ENCODE data around the gene MCRIP2. TPM values are rescaled to one million over a fixed set of nuclear protein-coding genes. Genes with fewer than 3 reads are reported as not detected.

Gene MCRIP2
- total and polyA plus RNA-seq, 2 of the 8 experiments (the other 6 are each of a cell fraction or from before 2014, with no cell fraction given): 45.4 to 75.5 TPM

GRCh38 chr16:651844-652243, 10.2 kb downstream of the MCRIP2 start:
- H2BK20ac ChIP-seq (ENCODE audit: low read length): no peak overlapping the region
- no peak overlapping the region for H3K4me2 ChIP-seq (ENCODE audit: insufficient read depth in 1 of 2, low read depth in 2 of 2, low read length in 2 of 2)
- peaks cover 0 to 4% (median under 1%) of the 10 kb centered on the region in 4 experiments; a peak in 4 of 7 replicates for H3K4me1 ChIP-seq (replicated peaks in 1 of 4; ENCODE audit: control insufficient read depth in 3 of 4, insufficient read depth in 4 of 4, low read length in 3 of 4)
- H2AFZ ChIP-seq (ENCODE audit: low read length): no peak overlapping the region
- H2AK5ac ChIP-seq (ENCODE audit: low read depth, low read length): no peak overlapping the region
- no peaks in the 10 kb centered on the region for H3K9me3 ChIP-seq (ENCODE audit: insufficient read depth in 2 of 2, low read depth in 1 of 2, low read length in 1 of 2)
- 94% methylated on average over 16 of the region's 22 CpGs; no CpG with 5 or more reads in 1 of the 2 experiments for WGBS, 2 experiments (ENCODE audit: extremely low coverage in 1 of 2, insufficient coverage in 1 of 2, insufficient read length in 1 of 2, insufficient replicate concordance in 2 of 2, low coverage in 1 of 2, low lambda C conversion rate in 2 of 2, missing lambda C conversion rate in 1 of 2)
- H2BK120ac ChIP-seq (replicated peaks; ENCODE audit: low read depth, low read length): no peak overlapping the region
- H3K14ac ChIP-seq (ENCODE audit: insufficient read length): no peak overlapping the region
- DNase-seq (ENCODE audit: low read depth in 1 of 2, low spot score in 2 of 2): no peak
- H3K27me3 ChIP-seq (replicated peaks in 1 of 4; ENCODE audit: control insufficient read depth in 3 of 4, extremely low read depth in 1 of 4, insufficient read depth in 3 of 4, low read length in 3 of 4): no peaks in the 10 kb centered on the region
- no peak overlapping the region for H3K27ac ChIP-seq (ENCODE audit: low read depth, low read length)
- no peak overlapping the region for H4K5ac ChIP-seq (ENCODE audit: insufficient read length, low read depth, low read length)
- H3K36me3 ChIP-seq (ENCODE audit: control insufficient read depth in 2 of 4, insufficient read depth in 4 of 4, low read length in 3 of 4): peaks cover 0 to 28% (median 1%) of the 10 kb centered on the region in 4 experiments; a peak in 1 of 8 replicates
- H4K91ac ChIP-seq (replicated peaks; ENCODE audit: insufficient read length, low read length): no peak overlapping the region
- H2BK15ac ChIP-seq (ENCODE audit: low read length): no peak overlapping the region
- H2BK5ac ChIP-seq (ENCODE audit: low read depth, low read length): no peak overlapping the region
- H3K9ac ChIP-seq (replicated peaks in 1 of 4; ENCODE audit: extremely low read depth in 1 of 4, low read depth in 3 of 4, low read length in 3 of 4): no peak overlapping the region
- no peak overlapping the region for H2BK12ac ChIP-seq (ENCODE audit: low read depth, low read length)
- H4K20me1 ChIP-seq (replicated peaks in 1 of 2; ENCODE audit: control insufficient read depth in 1 of 2, insufficient read depth in 2 of 2, low read length in 2 of 2): peaks cover 0 to 4% of the 10 kb centered on the region in 2 experiments
- CTCF ChIA-PET (ENCODE audit: partially characterized antibody): interaction anchor here (0.7 to 7.9 kb wide), 4 partner anchors 12 to 51 kb away, joined by 3 to 104 read pairs (median 4); partner anchors contain the start of gene RHOT2
- H3K23me2 ChIP-seq (ENCODE audit: low read depth, low read length): peaks cover 7% of the 10 kb centered on the region
- H3K79me2 ChIP-seq (ENCODE audit: control insufficient read depth in 1 of 2, insufficient read depth in 2 of 2, low read length in 2 of 2): no peaks in the 10 kb centered on the region
- POLR2A ChIA-PET (ENCODE audit: partially characterized antibody): interaction anchor here (0.8 to 1.9 kb wide), 3 partner anchors 16 to 77 kb away, joined by 3 to 4 read pairs (median 3); partner anchors contain the start of gene RHOT2
- H3K56ac ChIP-seq (replicated peaks; ENCODE audit: insufficient read length, low read depth, low read length): no peak overlapping the region
- H3K79me1 ChIP-seq (ENCODE audit: low read depth, low read length): no peaks in the 10 kb centered on the region; the same call in 1 of the 2 replicates
- FAIRE-seq: no peak
- no peak overlapping the region for H3K4ac ChIP-seq (replicated peaks; ENCODE audit: insufficient read length, low read depth, low read length)
- H3K23ac ChIP-seq (ENCODE audit: insufficient read length): no peak overlapping the region
- H4K8ac ChIP-seq (ENCODE audit: extremely low read depth, insufficient read depth, low read length): no peak overlapping the region
- H3K18ac ChIP-seq (ENCODE audit: extremely low read depth, low read length): no peak overlapping the region
- no peak overlapping the region for H3K4me3 ChIP-seq (ENCODE audit: extremely low read depth in 1 of 4, insufficient read depth in 2 of 4, low read depth in 3 of 4, low read length in 4 of 4)
- TF ChIP-seq ASH2L (IDR thresholded peaks at IDR 0.05; ENCODE audit: low read length): no peak
- TF ChIP-seq MAX (IDR thresholded peaks at IDR 0.05): no peak
- no peak for TF ChIP-seq CTCF (IDR thresholded peaks at IDR 0.05; ENCODE audit: control extremely low read depth in 1 of 3, insufficient read depth in 1 of 3, low read depth in 1 of 3, low read length in 3 of 3)
- no peak for TF ChIP-seq SIX5 (IDR thresholded peaks at IDR 0.05; ENCODE audit: low read depth, low read length)
- TF ChIP-seq E2F6 (IDR thresholded peaks at IDR 0.05): no peak
- no peak for TF ChIP-seq SAP30 (IDR thresholded peaks at IDR 0.05; ENCODE audit: insufficient read depth, insufficient replicate concordance, low read length)
- no peak for TF ChIP-seq SP2 (IDR thresholded peaks at IDR 0.05; ENCODE audit: low read length)
- TF ChIP-seq POU5F1 (IDR thresholded peaks at IDR 0.05; ENCODE audit: low read depth, low read length): no peak
- TF ChIP-seq CBX5 (IDR thresholded peaks at IDR 0.05; ENCODE audit: low read depth, low read length): no peak
- no peak for TF ChIP-seq MAFK (IDR thresholded peaks at IDR 0.05; ENCODE audit: low read depth, low read length)
- TF ChIP-seq HDAC6 (IDR thresholded peaks at IDR 0.05; ENCODE audit: low read depth, low read length): no peak

Measured in H1 (cell line).